Measurements from ENCODE around the gene LRRK1. TPM values are rescaled to one million over a fixed set of nuclear protein-coding genes. Genes with fewer than 3 reads are reported as not detected.

The LRRK1 gene
- polyA plus RNA-seq, 2 of the 4 experiments (the other 2 are of a cell fraction) = 12.2 to 17.7 TPM

DNA sequence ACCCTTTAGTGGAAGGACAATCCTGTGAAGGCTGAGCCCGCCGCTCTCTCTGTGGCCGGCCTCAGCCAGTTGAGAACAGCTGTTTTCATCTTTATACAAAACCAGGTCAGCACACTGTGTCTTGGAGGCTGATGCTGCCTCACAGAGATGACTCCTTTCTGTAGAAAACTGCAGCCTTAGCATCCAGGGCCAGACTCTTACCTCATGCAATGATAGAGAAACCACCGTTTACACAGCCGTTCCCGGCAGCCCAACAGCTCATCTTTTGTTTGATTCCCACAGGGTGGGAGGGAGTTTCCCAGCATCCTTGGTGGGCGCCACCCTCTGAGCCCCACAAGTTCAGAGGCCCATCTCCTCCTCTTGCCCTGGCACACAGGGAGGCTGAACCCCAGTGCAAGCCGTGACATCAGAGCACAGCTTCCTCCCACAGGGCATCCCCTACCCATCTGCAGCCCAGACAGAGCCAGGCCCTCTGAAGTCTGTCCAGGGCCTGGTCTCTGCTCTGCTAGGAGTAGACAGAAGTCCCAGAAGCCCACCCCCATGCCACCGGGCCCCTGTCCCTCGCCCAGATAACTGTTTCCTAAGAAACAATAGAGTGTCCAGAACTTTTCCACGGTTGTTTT, 105.0 kb downstream of the LRRK1 start:
- Histone ChIP-seq H3K4me3 (no peak overlapping the region), H3K4me1 (no peaks in the 10 kb centered on the region), H3K4me2 (no peak overlapping the region), H3K9me3 (no peaks in the 10 kb centered on the region), H3K27ac (no peak overlapping the region)
- WGBS (ENCODE audit: missing lambda C conversion rate) = 84% methylated on average over 11 of the region's 11 CpGs
- POLR2A ChIA-PET = no interaction called here
- CTCF ChIA-PET = interaction anchor here (1.3 to 6.9 kb wide), 6 partner anchors 8 to 352 kb away, joined by 6 to 132 read pairs (median 18); partner anchors contain the start of gene LRRK1
- DNase-seq (ENCODE audit: low read depth in 1 of 2, low spot score in 1 of 2) (no peak), FAIRE-seq (no peak), ATAC-seq (no peak; a peak in 1 of 6 replicates)
- no peak for TF ChIP-seq EP300 (IDR thresholded peaks at IDR 0.05)
- no peak for TF ChIP-seq CBX8 (IDR thresholded peaks at IDR 0.05)
- TF ChIP-seq MAFK (IDR thresholded peaks at IDR 0.05; ENCODE audit: partially characterized antibody) = no peak
- TF ChIP-seq TP53 (CRISPR knock-in tag; IDR thresholded peaks at IDR 0.05) = no peak
- TF ChIP-seq, protein P1, sequence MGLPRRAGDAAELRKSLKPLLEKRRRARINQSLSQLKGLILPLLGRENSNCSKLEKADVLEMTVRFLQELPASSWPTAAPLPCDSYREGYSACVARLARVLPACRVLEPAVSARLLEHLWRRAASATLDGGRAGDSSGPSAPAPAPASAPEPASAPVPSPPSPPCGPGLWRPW (IDR thresholded peaks at IDR 0.05) = no peak
- no peak for TF ChIP-seq GATA3 (IDR thresholded peaks at IDR 0.05; ENCODE audit: borderline replicate concordance)
- TF ChIP-seq, protein P2, sequence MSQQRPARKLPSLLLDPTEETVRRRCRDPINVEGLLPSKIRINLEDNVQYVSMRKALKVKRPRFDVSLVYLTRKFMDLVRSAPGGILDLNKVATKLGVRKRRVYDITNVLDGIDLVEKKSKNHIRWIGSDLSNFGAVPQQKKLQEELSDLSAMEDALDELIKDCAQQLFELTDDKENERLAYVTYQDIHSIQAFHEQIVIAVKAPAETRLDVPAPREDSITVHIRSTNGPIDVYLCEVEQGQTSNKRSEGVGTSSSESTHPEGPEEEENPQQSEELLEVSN (IDR thresholded peaks at IDR 0.05; ENCODE audit: borderline replicate concordance, low read depth) = no peak
- TF ChIP-seq FOSL2 (IDR thresholded peaks at IDR 0.05) = no peak
- no peak for TF ChIP-seq FOSL2 (CRISPR knock-in tag; IDR thresholded peaks at IDR 0.05)
- TF ChIP-seq HOXB5 (CRISPR knock-in tag; IDR thresholded peaks at IDR 0.05) = no peak
- no peak for TF ChIP-seq SMC3 (IDR thresholded peaks at IDR 0.05)
- TF ChIP-seq RAD21 (conservative IDR thresholded peaks at IDR 0.05 in 1 of 2, IDR thresholded peaks at IDR 0.05 in 1 of 2) = no peak
- TF ChIP-seq EHMT2 (IDR thresholded peaks at IDR 0.05; ENCODE audit: low read depth) = no peak
- no peak for TF ChIP-seq RFX5 (IDR thresholded peaks at IDR 0.05)
- TF ChIP-seq HOXB13 (CRISPR knock-in tag; IDR thresholded peaks at IDR 0.05; ENCODE audit: low read depth) = no peak
- TF ChIP-seq RCOR1 (IDR thresholded peaks at IDR 0.05; ENCODE audit: low read depth, low read length) = no peak
- TF ChIP-seq ZNF302 (CRISPR knock-in tag; IDR thresholded peaks at IDR 0.05) = no peak
- TF ChIP-seq, protein P3, sequence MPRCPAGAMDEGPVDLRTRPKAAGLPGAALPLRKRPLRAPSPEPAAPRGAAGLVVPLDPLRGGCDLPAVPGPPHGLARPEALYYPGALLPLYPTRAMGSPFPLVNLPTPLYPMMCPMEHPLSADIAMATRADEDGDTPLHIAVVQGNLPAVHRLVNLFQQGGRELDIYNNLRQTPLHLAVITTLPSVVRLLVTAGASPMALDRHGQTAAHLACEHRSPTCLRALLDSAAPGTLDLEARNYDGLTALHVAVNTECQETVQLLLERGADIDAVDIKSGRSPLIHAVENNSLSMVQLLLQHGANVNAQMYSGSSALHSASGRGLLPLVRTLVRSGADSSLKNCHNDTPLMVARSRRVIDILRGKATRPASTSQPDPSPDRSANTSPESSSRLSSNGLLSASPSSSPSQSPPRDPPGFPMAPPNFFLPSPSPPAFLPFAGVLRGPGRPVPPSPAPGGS (IDR thresholded peaks at IDR 0.05) = no peak
- TF ChIP-seq, protein P4, sequence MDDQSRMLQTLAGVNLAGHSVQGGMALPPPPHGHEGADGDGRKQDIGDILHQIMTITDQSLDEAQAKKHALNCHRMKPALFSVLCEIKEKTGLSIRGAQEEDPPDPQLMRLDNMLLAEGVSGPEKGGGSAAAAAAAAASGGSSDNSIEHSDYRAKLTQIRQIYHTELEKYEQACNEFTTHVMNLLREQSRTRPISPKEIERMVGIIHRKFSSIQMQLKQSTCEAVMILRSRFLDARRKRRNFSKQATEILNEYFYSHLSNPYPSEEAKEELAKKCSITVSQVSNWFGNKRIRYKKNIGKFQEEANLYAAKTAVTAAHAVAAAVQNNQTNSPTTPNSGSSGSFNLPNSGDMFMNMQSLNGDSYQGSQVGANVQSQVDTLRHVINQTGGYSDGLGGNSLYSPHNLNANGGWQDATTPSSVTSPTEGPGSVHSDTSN (IDR thresholded peaks at IDR 0.05) = no peak

DNA sequence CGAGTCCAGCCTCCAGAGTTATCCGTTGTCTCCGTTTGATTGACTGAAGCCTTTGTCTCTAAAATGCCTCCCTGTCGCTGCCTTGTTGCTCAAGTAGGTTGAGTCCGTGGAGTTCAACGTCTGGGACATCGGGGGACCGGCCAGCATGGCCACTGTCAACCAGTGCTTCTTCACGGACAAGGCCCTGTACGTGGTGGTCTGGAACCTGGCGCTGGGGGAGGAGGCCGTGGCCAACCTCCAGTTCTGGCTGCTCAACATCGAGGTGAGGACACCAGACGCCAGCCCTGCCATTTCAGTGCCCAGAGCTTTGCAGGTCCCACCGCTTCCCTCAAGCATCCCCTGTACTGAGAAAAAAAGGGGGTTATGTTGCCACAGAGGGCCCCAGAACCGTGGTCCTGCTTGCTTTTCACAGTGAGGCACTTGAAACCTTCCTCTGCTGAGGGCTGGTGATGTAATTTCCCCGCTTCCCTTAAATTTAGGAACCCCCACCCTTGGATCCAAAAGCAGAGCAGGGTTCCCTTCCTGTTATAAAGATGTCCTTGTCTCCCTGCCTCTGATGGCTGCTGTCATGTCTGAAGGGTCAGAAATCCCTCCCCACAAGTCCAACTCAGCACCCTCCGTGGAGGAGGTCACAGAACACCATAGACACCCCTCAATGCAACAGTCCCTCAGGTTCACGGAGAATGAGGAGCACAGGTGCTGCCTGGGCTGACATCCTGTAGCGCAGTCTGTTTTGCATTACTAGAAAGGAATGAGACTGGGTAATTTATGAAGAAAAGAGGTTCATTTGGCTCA, 105.7 kb downstream of the LRRK1 start:
- Histone ChIP-seq H3K4me3 (no peak overlapping the region), H3K4me2 (no peak overlapping the region), H3K4me1 (no peaks in the 10 kb centered on the region), H3K9me3 (no peaks in the 10 kb centered on the region), H3K27ac (no peak overlapping the region)
- 93% methylated on average over 20 of the region's 20 CpGs for WGBS (ENCODE audit: missing lambda C conversion rate)
- CTCF ChIA-PET = interaction anchor here (1.0 to 6.9 kb wide), 6 partner anchors 9 to 108 kb away, joined by 3 to 132 read pairs (median 6); no protein-coding TSS in a partner anchor
- DNase-seq (ENCODE audit: low read depth in 1 of 2, low spot score in 1 of 2) (no peak), ATAC-seq (no peak), FAIRE-seq (no peak)
- TF ChIP-seq MAZ (IDR thresholded peaks at IDR 0.05; ENCODE audit: borderline replicate concordance, low read depth, low read length) (no peak), GATA3 (IDR thresholded peaks at IDR 0.05; ENCODE audit: borderline replicate concordance) (no peak), CBX8 (IDR thresholded peaks at IDR 0.05) (no peak), JUNB (IDR thresholded peaks at IDR 0.05) (no peak), FOXS1 (CRISPR knock-in tag; IDR thresholded peaks at IDR 0.05) (no peak), KDM5A (IDR thresholded peaks at IDR 0.05) (no peak)
- TF ChIP-seq, protein P5, sequence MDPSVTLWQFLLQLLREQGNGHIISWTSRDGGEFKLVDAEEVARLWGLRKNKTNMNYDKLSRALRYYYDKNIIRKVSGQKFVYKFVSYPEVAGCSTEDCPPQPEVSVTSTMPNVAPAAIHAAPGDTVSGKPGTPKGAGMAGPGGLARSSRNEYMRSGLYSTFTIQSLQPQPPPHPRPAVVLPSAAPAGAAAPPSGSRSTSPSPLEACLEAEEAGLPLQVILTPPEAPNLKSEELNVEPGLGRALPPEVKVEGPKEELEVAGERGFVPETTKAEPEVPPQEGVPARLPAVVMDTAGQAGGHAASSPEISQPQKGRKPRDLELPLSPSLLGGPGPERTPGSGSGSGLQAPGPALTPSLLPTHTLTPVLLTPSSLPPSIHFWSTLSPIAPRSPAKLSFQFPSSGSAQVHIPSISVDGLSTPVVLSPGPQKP (IDR thresholded peaks at IDR 0.05; ENCODE audit: low read depth, low read length) = no peak
- TF ChIP-seq, protein P6, sequence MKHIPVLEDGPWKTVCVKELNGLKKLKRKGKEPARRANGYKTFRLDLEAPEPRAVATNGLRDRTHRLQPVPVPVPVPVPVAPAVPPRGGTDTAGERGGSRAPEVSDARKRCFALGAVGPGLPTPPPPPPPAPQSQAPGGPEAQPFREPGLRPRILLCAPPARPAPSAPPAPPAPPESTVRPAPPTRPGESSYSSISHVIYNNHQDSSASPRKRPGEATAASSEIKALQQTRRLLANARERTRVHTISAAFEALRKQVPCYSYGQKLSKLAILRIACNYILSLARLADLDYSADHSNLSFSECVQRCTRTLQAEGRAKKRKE (CRISPR knock-in tag; IDR thresholded peaks at IDR 0.05; ENCODE audit: low read depth) = no peak
- TF ChIP-seq, protein P7, sequence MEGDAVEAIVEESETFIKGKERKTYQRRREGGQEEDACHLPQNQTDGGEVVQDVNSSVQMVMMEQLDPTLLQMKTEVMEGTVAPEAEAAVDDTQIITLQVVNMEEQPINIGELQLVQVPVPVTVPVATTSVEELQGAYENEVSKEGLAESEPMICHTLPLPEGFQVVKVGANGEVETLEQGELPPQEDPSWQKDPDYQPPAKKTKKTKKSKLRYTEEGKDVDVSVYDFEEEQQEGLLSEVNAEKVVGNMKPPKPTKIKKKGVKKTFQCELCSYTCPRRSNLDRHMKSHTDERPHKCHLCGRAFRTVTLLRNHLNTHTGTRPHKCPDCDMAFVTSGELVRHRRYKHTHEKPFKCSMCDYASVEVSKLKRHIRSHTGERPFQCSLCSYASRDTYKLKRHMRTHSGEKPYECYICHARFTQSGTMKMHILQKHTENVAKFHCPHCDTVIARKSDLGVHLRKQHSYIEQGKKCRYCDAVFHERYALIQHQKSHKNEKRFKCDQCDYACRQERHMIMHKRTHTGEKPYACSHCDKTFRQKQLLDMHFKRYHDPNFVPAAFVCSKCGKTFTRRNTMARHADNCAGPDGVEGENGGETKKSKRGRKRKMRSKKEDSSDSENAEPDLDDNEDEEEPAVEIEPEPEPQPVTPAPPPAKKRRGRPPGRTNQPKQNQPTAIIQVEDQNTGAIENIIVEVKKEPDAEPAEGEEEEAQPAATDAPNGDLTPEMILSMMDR (IDR thresholded peaks at IDR 0.05) = no peak
- POLR2A ChIA-PET = no interaction called here

Data from A549 (cell line).